Stimulated activated memory B cell treated with anti-CD40 and anti-IgM and Interleukin-4, amounts not matched to agents 10 μg/mL and 1 μg/mL and 100 μg/mL, for 72 hours (primary cell): ENCODE data around the gene ZNF484.
"Not testable (repeated sequence)": the region's sequence is repeated elsewhere in the genome, so short reads cannot be mapped to it uniquely, and the experiment has no call there.

Source experiments
- ATAC-seq: fragments of 150-1000 bp; cut with Tn5 transposase; 2 replicates; pipeline ENCODE4 v1.10.0; 2021
- H3K27ac Mint-ChIP-seq: one replicate; pipeline ENCODE4 v1.8.0; 2022; ENCODE audit warnings: mild to moderate bottlenecking, mixed read lengths
- H3K27me3 Mint-ChIP-seq: one replicate; pipeline ENCODE4 v1.8.0; 2022; ENCODE audit warnings: mixed read lengths
- H3K36me3 Mint-ChIP-seq: one replicate; pipeline ENCODE4 v1.8.0; 2022; ENCODE audit warnings: mixed read lengths
- H3K4me1 Mint-ChIP-seq: one replicate; pipeline ENCODE4 v1.8.0; 2022; ENCODE audit warnings: mixed read lengths
- H3K4me3 Mint-ChIP-seq: one replicate; pipeline ENCODE4 v1.8.0; 2022; ENCODE audit warnings: mild to moderate bottlenecking, moderate library complexity, mixed read lengths
- H3K9me3 Mint-ChIP-seq: one replicate; pipeline ENCODE4 v1.8.0; 2022; ENCODE audit warnings: mixed read lengths

Gene ZNF484

GRCh38 chr9:92820964-92821363, 56.9 kb downstream of the ZNF484 start:
- ATAC-seq, result no peak
- Mint-ChIP-seq H3K36me3 (no peaks in the 10 kb centered on the region), H3K4me1 (no peaks in the 10 kb centered on the region), H3K9me3 (no peaks in the 10 kb centered on the region), H3K27me3 (peaks cover 16% of the 10 kb centered on the region), H3K4me3 (no peak overlapping the region), H3K27ac (no peak overlapping the region)

- H3K36me3 Mint-ChIP-seq, H3K4me3 Mint-ChIP-seq, ATAC-seq, H3K9me3 Mint-ChIP-seq, H3K4me1 Mint-ChIP-seq, H3K27ac Mint-ChIP-seq: not testable (repeated sequence)
- H3K27me3 Mint-ChIP-seq, result peaks cover 16% of the 10 kb centered on the region
These were observed 57.9 kb downstream of the ZNF484 start for GRCh38 chr9:92819898-92820297.

GRCh38 chr9:92809629-92810326, 68.1 kb downstream of the ZNF484 start:
- H3K4me3 Mint-ChIP-seq, result peak overlapping the region; percentile 87
- not testable (repeated sequence) for H3K4me1 Mint-ChIP-seq, H3K36me3 Mint-ChIP-seq, ATAC-seq, H3K9me3 Mint-ChIP-seq
- H3K27me3 Mint-ChIP-seq, result peaks cover 51% of the 10 kb centered on the region
- H3K27ac Mint-ChIP-seq, result peak overlapping the region; percentile 45

- Mint-ChIP-seq H3K36me3 (no peaks in the 10 kb centered on the region), H3K27me3 (peaks cover 42% of the 10 kb centered on the region), H3K4me3 (peak overlapping the region; percentile 87), H3K27ac (peak overlapping the region; percentile 45), H3K9me3 (no peaks in the 10 kb centered on the region), H3K4me1 (peaks cover 8% of the 10 kb centered on the region)
- peak; percentile 82 for ATAC-seq
These were observed 68.9 kb downstream of the ZNF484 start for GRCh38 chr9:92808726-92809451.

GRCh38 chr9:92807757-92808725, 69.8 kb downstream of the ZNF484 start:
- peaks cover 8% of the 10 kb centered on the region for H3K4me1 Mint-ChIP-seq
- H3K4me3 Mint-ChIP-seq, result peak overlapping the region; percentile 87
- no peak overlapping the region for H3K27ac Mint-ChIP-seq
- peaks cover 37% of the 10 kb centered on the region for H3K27me3 Mint-ChIP-seq
- no peaks in the 10 kb centered on the region for H3K36me3 Mint-ChIP-seq
- peak; percentile 47 for ATAC-seq
- no peaks in the 10 kb centered on the region for H3K9me3 Mint-ChIP-seq

GRCh38 chr9:92807031-92807756, 70.6 kb downstream of the ZNF484 start:
- H3K4me1 Mint-ChIP-seq, result peaks cover 8% of the 10 kb centered on the region
- ATAC-seq, result no peak
- no peaks in the 10 kb centered on the region for H3K36me3 Mint-ChIP-seq
- H3K9me3 Mint-ChIP-seq, result no peaks in the 10 kb centered on the region
- H3K27me3 Mint-ChIP-seq, result peaks cover 37% of the 10 kb centered on the region
- no peak overlapping the region for H3K27ac Mint-ChIP-seq
- no peak overlapping the region for H3K4me3 Mint-ChIP-seq

- H3K36me3 Mint-ChIP-seq, result no peaks in the 10 kb centered on the region
- ATAC-seq, result no peak
- H3K27me3 Mint-ChIP-seq, result peaks cover 27% of the 10 kb centered on the region
- H3K27ac Mint-ChIP-seq, result no peak overlapping the region
- peaks cover 8% of the 10 kb centered on the region for H3K4me1 Mint-ChIP-seq
- H3K4me3 Mint-ChIP-seq, result no peak overlapping the region
- no peaks in the 10 kb centered on the region for H3K9me3 Mint-ChIP-seq
These were observed 73.1 kb downstream of the ZNF484 start for GRCh38 chr9:92804727-92805126.

GRCh38 chr9:92798358-92798757, 79.5 kb downstream of the ZNF484 start:
- Mint-ChIP-seq H3K27me3 (peaks cover 36% of the 10 kb centered on the region), H3K36me3 (no peaks in the 10 kb centered on the region), H3K4me1 (no peaks in the 10 kb centered on the region), H3K9me3 (no peaks in the 10 kb centered on the region), H3K27ac (no peak overlapping the region), H3K4me3 (no peak overlapping the region)
- ATAC-seq, result no peak

- ATAC-seq, H3K36me3 Mint-ChIP-seq, H3K4me1 Mint-ChIP-seq, H3K9me3 Mint-ChIP-seq, H3K27ac Mint-ChIP-seq, H3K4me3 Mint-ChIP-seq: not testable (repeated sequence)
- H3K27me3 Mint-ChIP-seq, result peaks cover 39% of the 10 kb centered on the region
These were observed 81.5 kb downstream of the ZNF484 start for GRCh38 chr9:92796337-92796804.

GRCh38 chr9:92795598-92796336, 82.1 kb downstream of the ZNF484 start:
- Mint-ChIP-seq H3K27ac (no peak overlapping the region), H3K9me3 (no peaks in the 10 kb centered on the region), H3K27me3 (peaks cover 45% of the 10 kb centered on the region), H3K4me3 (no peak overlapping the region), H3K36me3 (no peaks in the 10 kb centered on the region), H3K4me1 (peaks cover 7% of the 10 kb centered on the region)
- ATAC-seq, result no peak
